Globus pallidus (tissue), 1 donor: ENCODE results near the gene CCNG2.
"Not testable (repeated sequence)": the region's sequence is repeated elsewhere in the genome, so short reads cannot be mapped to it uniquely, and the experiment has no call there.

Experiments used
- DNase-seq: peaks from one replicate; pipeline ENCODE4 v3.0.0-alpha.2; 2015; ENCODE audit warnings: low spot score

The CCNG2 gene, protein sequence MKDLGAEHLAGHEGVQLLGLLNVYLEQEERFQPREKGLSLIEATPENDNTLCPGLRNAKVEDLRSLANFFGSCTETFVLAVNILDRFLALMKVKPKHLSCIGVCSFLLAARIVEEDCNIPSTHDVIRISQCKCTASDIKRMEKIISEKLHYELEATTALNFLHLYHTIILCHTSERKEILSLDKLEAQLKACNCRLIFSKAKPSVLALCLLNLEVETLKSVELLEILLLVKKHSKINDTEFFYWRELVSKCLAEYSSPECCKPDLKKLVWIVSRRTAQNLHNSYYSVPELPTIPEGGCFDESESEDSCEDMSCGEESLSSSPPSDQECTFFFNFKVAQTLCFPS

DNA sequence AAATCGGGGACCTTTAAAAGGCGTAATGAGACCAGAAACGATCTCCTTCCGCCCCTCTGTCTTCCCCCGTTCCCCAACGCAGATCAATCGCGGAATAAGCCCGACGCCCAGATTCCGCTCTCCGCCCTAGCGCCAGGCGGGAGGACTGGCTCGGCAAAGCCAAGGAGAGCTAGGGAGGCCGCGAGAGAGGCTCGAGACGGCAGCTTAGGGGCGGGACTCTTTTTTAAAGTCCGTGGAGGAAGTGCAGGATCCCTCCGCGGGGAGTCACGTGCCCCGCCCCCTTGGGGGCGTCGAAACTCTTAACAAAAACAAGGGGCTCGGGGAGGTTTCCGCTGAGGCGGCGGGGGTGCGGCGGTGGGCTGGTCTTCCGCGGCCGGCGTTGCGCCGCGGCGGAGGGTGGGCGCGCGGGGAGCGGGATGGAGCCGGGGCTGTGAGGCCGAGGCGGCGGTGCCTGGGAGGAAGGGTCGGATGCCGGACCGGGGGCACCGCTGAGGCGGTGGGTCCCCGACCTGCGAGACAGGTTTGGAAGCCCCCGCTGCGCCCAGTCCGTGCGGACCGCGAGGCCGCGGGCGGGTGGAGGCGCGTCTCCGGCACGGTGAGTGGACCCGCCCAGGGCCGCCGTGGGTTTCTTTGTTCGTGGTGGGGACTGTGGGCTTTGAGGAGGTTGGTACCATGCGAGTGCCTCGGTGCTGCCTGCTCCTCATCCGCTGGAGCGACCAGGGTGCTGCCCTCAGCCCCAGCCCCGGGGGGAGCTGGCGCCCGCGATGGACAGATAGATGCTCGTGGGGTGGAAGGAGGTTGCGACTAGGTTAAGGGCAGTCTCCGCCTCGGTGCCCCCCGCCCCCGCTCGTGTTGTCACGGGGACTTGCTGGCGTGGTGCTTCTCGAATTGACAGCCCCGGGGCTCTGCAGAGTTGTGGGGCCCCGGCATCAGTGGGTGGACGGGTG is at the start of gene CCNG2:
CCNG2 (plus strand) TSS at position 296 of the 947 bp plus-strand sequence. CDS start 1,326 bp downstream, outside the sequence.
- DNase-seq: no peak

DNA sequence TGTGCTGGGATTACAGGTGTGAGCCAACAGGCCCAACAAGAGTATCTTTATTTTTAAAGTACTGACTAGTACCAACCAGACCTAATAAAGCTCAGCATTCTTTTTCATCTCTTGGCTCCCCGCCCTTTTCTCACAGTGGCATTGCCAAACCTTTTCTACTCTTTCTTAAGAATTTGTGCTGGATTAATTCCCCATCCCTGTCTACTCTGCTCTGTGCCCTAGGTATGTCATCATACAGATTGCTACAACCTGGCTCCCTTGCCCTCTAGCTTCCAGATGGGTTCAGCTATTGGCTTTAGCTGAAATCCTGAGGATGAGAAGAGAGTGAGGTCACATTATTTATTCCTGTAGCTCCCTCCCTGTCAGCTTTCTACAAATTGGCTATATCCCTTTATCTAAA is 46.3 kb upstream of the CCNG2 start:
- DNase-seq: no peak

DNA sequence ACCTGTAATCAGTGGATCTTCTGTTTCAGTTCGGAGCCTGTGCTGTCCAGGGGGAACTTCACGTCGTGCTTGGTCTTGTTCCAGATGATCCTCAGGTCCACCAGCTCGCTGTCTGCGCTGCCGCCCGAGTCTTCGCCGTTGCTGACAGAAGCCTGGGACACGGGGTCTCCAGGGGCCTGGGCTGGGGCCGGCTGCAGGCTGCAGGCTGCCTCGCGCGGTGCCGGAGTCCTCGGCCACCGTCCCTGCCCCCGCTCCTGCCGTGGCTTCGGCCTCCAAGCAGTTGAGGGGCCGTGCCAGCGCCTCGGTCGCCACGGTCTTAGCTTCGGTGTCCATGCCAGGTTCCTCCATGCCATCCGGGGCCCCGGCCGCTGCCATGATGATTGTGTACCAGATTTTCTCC is 43.9 kb upstream of the CCNG2 start:
- DNase-seq: no peak

DNA sequence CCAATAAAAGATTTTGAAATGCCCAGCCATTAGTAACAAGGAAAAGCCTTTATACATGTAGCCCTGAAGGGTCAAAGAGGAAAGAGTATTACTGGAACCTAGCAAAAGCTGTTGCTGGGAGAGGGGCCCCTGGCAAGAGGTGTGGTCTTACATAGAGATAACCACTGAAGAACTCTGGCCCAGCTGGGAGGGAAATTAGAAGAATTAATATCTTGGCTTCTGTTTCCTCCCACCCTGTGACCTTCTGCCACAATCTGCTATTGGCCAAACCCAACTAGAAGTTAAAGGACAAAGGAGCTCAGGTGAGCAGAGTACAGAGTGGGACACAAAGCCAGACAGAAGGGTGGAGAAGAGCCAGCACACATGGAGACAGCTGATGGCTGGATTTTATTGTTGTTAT is 39.3 kb upstream of the CCNG2 start:
- DNase-seq: no peak

DNA sequence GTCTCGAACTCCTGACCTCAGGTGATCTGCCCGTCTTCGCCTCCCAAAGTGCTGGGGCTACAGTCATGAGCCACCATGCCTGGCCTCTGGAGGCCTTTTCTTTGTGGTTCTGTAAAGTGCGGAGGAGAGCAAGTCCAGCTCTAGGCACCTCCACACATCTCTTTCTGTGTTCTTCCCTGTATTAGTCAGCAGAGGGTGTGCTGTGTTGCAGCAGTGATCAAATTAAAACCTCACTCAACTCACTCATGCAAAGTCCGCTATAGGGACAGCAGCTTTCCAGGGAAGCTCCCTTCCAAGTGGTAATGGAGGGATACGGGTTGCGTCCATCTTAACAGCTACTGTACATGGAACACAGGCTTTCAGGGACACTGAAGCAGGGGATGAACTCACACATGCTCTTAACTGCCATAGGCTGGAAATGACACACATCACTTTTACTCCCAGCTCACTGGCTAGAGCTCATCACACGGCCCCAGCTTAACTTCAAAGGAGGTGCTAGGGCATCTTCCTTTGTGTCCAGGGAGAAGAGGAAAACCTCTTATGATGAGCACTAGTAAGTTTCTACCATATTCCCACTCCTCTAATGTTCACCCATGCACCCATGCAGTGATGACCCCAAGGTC is 36.0 kb upstream of the CCNG2 start:
- no peak for DNase-seq

DNA sequence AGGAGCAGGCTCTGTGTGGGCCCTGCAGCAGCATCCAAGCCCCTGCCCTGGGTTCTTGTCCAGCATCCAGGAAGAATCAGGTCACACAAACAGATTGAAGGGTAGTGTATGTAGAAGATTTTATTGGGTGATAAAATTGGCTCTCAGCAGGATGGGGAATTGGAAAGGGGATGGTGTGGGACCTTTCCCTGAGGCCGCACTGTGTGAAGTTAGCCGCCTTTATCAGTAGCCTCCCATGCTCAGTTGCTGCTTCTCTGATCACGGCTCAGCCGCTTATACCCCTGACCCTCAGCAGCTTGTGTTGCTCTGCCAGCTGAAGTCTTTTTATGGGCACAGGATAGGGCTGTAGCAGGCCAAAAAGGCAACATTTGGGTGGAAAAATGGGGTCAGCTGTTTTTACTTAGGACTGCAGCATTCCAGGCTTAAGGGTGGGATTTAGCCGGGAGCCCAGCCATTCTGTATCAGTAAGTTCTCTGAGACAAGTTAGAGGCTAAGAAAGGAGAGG is 35.2 kb upstream of the CCNG2 start:
- no peak for DNase-seq

DNA sequence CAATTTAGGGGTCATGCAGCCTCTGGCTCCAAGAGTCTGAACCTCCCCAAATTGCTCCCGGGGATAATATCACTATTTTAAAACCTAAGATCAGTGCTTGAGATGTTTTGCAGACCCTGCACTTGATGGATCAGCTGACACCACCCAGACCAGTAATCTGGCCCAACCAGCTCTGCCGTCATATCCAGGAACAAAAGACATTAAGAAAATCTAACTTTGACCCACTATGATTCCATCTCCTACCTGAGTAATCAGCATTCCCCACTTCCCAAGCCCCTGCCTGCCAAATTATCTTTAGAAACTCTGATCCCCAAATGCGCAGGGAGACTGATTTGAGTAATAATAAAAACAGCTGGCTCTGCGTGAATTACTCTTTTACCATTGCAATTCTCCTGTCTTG is 34.4 kb upstream of the CCNG2 start:
- no peak for DNase-seq

DNA sequence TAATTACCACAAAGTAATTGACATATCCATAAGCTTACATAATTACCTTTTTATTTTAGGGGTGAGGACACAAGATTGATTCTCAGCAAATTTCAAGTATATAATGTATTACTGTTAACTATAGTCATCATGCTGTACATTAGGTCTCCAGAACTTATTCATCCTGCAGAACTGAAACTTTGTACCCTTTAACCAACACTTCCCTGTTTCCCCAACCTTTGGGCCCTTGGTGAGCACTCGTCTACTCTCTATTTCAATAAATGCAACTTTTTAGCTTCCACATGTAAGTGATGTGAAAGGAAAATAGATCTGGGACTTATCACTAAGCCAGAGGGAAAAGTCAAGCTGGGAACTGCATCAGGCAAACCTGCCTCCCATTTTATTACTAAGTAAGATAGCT is 33.6 kb upstream of the CCNG2 start:
- no peak for DNase-seq

DNA sequence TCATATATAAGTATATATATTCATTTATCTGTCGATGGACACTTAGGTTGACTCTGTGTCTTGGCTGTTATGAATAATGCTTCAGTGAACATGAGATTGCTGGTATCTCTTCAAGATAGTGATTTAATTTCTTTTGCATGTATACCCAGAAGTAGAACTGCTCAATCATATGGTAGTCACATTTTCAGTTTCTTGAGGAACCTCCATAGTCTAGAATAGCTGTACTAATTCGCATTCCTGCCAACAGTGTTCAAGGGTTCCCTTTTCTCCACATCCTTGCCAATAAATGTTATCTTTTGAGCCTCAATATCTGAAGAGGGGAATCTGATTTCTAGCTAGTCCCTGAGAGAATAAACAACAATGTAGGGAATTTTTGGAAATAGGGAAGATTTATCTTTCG is 32.4 kb upstream of the CCNG2 start:
- DNase-seq: no peak

DNA sequence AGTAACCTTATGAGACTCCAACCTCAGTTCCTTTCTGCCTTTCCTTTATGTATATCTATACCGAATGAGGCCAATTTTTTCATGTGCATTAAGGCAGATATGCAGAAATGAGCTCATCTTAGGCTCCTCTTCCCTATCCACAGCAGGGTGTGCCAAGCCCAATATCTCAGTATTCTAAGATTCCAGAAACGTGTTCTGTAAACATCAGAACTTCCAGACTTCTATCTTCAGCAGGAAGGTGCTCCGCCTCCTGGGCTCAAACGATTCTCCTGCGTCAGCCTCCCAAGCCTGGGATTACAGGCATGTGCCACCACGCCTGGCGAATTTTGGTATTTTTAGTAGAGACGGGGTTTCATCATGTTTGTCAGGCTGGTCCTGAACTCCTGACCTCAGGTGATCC is 31.0 kb upstream of the CCNG2 start:
- no peak for DNase-seq

DNA sequence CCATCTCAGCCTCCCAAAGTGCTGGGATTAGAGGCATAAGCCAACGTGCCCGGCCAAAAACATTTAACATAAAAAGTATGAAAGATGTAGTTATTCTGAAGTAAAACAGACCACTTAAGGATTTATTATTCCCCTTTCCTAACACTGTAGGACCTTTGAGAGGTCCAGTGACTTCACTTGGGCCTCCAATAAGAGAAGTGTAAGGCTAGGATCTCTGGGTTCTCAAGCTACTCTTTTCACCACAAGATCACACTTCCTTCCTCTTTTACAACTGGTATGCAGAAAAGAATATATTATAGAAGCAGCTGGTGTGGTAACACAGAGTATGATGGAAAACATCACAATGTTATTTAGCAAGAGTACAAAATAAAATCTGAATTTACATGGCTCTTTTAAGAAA is 30.2 kb upstream of the CCNG2 start:
- peak; percentile 25 for DNase-seq

DNA sequence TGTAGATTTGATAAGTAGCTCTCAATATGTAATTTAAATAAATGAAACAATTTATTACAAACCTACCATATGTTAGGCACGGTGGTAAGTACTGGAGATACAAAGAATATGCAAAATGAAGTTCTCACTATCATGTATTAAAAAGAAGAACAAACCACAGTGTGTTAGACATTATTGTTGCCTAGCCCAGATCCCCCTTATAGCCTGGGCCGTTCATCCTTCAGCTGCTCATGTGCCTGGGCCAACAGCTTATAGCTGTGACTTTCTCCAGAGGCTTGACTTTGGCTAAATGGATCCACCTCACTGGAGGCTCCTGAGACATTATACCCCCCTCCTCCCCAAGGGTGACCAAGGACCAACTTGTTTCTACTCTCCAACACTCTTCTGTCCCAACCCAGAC is 29.8 kb upstream of the CCNG2 start:
- no peak for DNase-seq

DNA sequence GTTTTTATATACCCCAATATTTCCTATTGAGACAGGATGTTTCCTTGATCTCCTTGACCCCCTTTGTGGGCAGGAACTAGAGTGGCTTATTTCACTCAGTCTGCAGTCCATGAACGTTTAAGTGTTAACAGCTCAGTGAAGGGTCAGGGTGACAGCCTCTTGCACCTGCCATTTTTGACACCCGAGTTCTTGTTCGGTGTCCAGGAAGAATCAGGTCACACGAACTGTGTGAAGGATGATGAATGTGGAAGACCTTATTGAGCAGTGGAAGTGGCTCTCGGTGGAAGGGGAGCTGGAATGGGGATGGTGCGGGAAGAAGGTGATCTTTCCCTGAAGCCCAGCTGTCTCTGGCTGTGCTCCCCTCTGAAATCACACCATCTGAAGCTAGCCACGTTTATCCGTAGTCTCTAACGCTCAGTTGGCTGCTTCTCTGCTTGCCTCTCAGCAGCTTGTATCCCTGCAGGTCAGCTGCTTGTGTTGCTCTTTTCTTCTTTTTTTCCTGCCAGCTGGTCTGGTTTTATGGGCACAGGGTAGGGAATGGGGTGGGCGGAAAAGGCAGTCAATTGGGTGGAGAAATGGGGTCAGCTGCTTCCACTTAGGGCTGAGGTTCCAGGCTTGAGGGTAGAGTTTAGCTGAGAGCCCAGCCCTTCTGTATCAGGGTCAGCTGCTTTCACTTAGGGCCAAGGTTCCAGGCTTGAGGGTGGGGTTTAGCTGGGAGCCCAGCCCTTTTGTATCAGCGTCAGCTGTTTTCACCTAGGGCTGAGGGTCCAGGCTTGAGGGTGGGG is 29.0 kb upstream of the CCNG2 start:
- DNase-seq: no peak

DNA sequence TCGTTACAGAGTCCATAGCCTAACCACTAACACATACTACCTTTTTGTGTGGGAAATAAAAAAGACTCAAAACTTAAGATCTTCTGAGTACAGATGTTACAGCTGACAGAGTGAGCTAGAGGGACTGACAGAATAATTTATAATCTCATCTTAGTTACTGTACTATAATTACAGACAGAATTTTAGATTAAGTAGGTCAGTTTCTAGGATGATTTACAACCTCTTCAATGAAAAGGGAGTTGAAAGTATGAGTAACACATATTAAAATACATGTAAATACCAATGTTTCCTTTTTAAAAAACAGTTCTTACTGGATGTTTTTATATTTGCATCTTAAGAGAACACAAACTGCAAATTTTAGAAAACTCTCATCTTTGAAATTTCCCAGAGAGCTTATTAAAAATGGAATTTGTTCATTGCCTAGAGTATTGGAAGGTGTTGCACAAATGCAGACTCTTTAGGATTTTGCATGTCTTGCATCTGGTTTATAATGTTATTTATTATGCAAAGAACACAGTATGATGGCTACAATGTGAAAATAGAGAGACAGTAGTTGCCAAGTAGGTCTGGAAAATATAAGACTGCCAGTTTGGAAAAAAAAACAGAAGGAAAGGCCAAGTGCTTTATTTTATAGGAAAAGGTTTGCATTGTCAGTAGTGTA is 24.2 kb upstream of the CCNG2 start:
- DNase-seq: no peak

DNA sequence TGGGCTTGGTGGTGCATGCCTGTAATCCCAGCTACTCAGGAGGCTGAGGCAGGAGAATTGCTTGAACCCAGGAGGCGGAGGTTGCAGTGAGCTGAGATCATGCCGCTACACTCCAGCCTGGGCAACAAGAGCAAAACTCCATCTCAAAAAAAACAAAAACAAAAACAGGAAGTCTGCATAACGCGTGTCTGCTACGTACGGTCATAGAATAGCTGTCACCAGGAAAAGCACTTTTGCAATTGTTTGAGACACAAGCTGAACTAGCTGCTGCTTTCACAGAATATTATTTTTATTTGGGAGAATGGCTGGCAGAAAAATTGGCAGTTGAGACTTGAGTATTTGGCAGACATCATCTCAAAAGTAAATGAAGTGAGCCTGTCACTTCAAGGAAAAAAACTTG is 19.6 kb upstream of the CCNG2 start:
- DNase-seq: not testable (repeated sequence)

DNA sequence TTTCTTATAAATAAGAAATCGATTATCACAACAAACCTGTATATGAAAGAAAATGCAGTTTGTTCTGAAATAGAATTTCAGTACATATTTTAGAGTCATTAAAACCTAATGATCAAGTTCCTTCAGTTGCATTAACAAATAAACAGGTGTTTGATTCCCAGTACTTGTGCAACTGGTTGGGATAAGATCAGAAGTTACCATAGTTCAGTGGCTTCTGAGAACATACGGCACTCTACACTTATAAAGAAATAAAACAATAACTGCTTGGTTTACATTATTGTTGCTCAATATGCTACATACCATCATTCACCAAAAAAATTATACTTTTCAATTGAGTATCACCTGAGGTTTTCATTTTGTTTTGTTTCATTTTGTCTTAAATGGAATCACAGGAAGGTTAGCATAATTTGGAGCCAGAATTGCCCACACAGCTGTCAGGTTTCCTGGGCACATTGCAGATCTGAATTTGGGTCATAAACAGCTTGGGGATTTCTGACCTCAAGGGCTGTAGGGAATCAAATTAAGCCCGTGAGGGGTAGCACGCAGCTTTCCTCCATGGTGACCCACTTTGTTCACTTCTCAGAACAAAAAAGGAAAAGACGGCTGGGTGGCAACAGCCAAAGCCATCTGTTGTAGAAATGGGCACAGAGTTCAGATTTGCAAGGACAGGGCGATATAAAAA is 14.9 kb upstream of the CCNG2 start:
- DNase-seq: no peak

DNA sequence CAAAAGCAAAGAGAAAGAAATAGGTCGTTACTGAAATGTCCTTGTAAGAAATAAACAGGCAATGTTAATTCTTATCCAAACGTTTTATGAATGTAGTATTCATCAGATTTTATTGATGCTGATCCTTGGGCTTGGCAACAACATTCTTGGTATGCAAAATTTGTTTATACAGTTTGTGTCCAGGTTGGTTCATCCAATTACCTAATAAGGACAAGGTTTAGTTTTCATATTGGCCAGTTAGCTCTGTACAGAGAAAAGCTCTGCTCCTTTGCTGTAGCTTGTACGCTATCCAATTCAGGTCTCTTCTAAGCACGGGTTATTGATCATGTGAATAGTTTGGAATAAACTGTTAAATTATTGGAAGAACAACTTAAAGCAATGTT is 14.4 kb upstream of the CCNG2 start:
- DNase-seq: no peak

DNA sequence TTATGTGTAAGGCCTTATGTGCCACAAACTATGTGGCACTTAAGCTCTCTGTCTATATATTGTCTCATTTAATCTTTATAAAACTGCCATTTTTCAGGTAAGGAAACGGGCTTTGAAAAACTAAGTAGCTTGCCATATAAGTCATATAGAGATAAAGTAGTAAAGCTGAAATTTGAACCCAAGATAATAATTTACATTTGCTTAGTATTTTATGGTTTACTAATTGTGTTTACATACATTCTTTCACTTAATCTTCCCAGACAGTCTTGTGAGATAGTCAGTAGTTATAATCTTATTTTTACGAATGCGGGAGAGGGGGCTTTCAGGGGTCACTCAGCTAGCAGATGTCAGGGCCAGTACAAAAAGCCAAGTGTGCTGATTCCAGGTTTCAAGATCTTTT is 13.9 kb upstream of the CCNG2 start:
- no peak for DNase-seq

DNA sequence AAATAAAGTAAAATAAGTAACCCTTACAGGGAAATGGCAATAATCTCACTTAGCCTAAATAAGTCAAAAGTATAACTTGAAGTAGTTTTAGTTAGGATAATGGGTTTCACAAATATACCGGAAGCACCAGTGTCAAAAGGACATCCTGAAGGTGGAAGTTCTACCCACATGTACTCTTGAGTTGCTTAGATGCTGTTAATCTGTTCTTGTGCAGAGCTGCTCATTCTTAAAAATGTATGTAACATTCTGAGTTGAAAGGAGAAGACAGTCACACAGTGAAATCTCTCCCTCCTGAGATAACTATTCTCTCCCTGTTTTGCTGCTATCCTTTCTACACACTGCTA is 11.2 kb upstream of the CCNG2 start:
- no peak for DNase-seq

DNA sequence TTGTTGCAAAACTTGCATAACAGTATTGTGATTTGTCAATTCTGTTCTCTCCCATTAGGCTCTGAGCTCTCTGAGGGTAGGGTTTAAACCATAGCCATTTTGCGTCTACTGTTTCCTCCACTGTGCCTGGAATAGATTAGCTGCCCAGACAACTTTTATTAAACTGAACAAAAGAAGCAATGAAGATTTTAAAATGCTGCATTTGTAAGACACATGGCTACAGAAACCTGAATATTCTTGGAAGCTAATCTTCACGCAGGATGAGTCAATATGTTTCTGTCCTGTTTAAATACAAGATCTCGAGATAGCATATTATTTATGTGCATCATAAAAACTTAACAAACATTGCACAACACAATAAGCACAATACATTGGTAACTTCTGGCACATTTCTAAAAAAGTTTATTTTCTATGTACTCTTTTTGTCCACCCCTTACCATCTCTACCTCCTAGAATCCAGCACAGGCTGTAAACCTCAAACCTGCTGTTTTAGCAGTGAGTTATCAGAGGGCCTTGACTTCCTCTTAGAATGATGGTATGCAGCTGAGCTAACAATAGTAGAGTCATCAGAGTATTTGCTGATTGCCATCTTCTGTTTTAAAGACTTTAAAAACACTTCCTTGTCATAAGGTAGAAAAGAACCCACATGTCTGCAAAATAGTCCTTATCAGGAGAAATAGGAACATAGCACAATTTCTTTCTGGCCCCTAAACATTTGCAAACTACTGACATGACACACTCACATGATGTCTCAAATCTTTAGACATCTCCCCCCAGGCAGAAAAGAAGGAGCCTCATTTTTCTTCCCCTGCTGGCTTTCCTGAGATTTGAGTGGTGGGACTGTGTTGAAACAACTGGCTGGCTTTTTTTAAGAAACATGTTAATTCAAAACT is 10.6 kb upstream of the CCNG2 start:
- DNase-seq: no peak
